HTERT RPE-1 (cell line): ENCODE measurements around the gene GSG1.

ENCODE experiments used
- in situ Hi-C: fragments of 300-500 bp; cut with MboI; formaldehyde crosslinking; loops from 4 replicates; pipeline ENCODE4 v1.14.3; 2020; ENCODE audit warnings: low sequenced_read_pairs

Gene GSG1

GRCh38 chr12:13103391-13104033 is at the start of gene GSG1:
TSS of gene GSG1 (minus strand) at chr12:13103667. CDS start at chr12:13103512, 155 bp downstream.
- in situ Hi-C loops, result no loop called here

DNA sequence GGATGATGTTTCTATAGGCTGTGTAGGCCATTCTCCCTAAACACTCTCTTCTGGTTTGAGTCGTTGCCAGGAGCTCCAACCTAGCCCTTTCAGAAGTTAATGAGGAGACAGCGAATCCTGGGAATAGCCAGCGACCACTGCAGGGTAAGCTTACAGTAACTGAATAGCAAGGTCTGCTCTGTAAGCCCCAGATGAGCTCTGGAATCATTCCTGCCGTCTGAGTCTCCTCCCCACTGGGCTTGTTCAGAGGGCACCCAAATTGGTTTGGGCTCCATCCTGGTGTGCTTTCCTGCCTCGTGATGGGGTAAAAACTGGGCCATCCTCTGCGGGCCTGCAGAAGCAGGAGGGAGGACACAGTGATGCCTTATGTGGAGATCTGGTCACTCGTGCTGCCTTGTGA is 49.7 kb upstream of the GSG1 start:
- in situ Hi-C loops, result no loop called here

- in situ Hi-C loops, result no loop called here
Measured at GRCh38 chr12:13152756-13153155, 49.3 kb upstream of the GSG1 start.

DNA sequence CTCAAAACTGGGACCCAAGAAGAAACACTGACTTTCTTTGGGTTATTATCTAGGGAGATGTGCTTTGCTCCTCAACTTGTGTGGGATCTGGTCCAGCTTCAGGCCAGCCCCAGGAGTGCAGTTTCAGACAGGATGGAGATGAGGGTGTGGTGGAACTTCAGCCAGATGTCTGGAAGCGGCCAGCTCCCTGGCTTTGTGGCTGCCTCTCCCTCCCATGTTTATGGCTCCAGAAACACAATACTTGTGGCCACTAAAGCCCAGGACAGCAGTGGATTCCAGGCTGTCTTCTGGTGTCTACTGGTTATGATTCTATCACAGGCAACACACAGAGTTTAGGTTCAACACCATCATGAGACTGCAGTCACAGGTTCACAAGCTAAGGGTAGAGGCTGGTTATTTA is 48.8 kb upstream of the GSG1 start:
- in situ Hi-C loops, result no loop called here

- in situ Hi-C loops, result no loop called here
Measured at GRCh38 chr12:13149411-13149810, 45.9 kb upstream of the GSG1 start.

DNA sequence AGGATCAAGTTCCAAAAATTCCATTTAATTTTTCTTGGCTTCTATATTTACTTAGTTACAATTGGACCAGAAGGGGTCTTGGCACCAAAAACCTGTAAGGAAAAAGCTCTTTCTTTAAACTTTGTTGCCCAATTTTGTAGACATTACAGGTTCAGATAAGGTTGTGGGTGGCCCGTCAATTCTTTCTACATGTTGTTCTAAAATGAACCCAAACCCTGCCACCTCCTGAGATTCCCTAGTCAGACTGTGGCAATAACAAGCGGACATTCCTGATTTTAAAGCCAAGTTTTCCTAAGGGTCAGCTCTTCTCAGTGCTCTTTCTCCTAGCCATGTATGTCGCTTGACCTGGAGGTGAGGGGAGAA is 45.0 kb upstream of the GSG1 start:
- in situ Hi-C loops, result no loop called here

DNA sequence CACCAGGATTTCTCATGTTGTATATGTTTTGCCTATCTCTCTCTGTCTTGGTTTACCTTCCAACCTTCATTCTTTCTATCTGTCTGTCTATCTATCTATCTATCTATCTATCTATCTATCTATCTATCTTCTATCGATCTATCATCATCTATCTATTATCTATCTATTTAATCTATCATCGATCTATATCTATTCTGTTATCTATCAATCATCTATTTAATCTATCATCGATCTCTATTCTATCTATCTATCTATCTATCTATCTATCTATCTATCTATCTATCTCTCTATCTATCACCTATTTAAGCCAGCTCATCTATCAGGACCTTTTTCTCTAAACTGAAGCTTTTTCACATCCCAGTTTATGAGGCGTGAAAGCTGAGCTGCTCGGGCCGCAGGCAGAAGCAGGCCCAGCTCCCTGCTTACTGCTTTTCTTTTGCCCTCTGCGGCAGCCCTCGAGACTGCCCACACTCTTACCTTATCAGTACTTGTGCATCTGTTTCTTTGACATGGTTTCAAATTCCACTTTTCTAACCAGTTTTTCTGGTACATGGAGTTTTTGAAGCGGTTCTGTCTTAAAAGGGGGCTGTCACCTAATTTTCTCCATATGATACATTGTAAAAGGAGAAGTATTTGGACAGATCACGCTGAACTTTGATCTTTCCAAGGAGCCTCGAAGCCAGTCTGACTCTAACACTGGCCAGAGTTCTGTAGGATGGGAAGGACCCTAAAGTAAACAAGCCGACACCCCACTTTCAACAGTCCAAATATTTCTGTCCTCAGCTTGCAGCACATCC is 44.4 kb upstream of the GSG1 start:
- in situ Hi-C loops, result no loop called here

GRCh38 chr12:13146336-13146938 is 43.0 kb upstream of the GSG1 start:
- in situ Hi-C loops, result no loop called here

GRCh38 chr12:13144266-13144828 is 40.9 kb upstream of the GSG1 start:
- in situ Hi-C loops, result no loop called here

DNA sequence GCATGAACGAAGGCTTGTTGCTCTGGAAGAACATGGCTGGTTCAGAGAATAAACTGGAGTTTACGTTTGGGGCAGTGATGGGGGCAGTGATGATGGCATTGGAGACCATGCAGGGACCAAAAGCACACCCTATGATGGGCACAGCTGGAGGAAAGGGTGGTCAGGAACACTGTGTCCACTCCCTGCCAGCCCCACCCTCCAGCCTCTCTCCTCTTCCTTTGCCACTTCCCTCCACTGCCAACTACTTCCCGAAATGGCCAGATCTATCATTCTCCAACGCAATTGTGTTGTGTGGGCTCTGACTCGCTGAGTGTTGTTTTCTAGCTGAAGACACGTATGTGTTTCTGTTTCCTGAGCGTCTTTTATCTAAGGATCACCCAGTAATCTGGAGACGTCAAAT is 39.3 kb upstream of the GSG1 start:
- in situ Hi-C loops, result no loop called here

DNA sequence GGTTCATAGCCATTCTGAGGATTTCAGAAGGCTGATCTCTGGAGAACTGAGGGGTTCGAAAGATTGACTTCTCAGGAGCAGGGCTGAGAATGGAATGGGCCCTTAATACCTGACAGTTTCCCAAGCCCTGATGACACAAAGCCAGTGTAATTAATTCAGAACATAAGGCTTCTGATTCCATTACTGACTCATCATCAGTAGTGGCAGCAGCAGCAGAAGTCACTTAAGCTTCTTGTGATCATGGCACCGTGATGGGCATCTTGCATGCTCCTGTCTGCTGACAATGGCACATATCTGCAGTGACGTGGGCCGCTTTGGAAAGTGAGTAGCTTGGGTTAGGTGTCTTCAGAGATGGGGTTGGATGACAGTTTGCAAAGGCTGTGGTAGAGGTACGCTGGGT is 38.2 kb upstream of the GSG1 start:
- in situ Hi-C loops, result no loop called here

DNA sequence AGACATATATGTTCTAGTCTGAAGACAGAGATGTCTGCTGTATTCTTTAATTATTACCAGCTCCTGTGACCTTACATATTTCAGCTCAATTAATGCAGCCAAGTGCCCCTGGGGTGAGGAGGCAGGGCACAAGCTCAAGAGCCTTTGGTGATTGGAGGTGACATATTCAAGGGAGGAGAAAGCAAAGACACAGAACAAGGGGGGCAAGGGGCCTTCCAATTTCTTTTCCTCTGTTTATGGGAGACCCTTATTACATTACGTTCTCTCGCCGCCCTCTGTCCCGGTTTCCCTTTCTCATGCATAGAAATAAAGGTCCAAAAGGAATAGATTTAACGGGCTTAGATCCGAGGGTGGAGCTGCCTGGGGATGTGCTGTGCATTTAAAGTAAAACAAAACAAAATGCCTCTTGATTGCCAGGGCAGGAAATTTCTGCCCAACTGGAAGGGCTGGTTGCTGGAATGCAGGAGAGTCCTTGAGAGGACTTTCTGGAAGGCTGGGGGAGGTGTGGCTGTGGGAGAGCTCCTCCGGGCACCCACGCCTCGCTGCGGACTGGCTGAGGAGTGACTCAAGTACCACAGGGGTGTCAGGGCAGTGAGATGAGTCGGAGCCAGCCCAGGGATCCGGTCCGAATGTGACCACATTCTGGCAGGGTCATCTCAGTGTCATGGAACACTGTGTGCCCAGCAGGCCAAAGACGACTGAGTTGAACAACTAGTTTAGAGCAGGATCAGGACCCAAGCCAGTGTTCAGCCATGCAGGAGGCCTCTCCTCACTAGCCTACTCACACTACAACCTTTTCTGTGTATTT is 32.1 kb upstream of the GSG1 start:
- in situ Hi-C loops, result no loop called here

DNA sequence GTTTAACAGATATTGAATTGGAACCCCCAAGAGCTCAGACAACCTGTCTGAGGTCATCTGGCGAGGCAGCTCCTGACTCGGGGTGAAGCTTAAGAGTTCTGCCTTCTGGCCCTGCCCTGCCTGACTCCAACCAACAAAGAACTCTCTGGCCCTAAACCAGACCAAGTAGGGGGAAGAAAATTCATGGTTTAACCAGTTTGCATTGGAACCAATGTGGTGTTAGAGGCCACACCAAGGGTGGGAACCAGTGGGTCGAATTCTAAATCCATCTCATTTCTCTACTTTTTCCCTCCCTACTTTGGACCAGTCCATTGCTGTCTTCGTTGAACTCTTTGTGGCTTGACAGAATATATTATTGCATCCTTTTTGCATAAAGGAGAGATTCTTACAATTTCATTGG is 30.4 kb upstream of the GSG1 start:
- in situ Hi-C loops, result no loop called here

- in situ Hi-C loops, result no loop called here
Measured at GRCh38 chr12:13130981-13131380, 27.5 kb upstream of the GSG1 start.

GRCh38 chr12:13128291-13128965 is 25.0 kb upstream of the GSG1 start:
- in situ Hi-C loops, result no loop called here

DNA sequence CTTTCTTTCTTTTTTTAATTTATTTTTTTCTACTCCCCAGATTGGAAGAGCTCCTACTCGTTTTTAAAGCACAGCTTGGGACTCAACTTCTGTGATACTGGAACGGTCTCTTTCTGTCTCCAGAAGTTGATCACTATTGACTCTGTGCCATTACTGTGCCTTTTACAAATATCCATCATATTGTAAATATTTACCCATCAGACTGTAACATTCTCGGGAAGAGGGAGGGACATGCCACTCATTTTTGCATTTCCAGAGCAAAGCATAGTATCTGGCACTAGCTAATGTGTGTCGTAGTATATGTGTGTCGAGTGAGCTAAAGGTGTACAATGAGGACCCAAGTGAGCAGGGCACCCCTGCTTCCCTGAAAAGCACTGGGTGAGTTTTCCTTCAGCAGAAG is 24.0 kb upstream of the GSG1 start:
- in situ Hi-C loops, result no loop called here

GRCh38 chr12:13126494-13126893 is 23.0 kb upstream of the GSG1 start:
- in situ Hi-C loops, result no loop called here

- in situ Hi-C loops, result no loop called here
Measured at GRCh38 chr12:13125996-13126395, 22.5 kb upstream of the GSG1 start.

DNA sequence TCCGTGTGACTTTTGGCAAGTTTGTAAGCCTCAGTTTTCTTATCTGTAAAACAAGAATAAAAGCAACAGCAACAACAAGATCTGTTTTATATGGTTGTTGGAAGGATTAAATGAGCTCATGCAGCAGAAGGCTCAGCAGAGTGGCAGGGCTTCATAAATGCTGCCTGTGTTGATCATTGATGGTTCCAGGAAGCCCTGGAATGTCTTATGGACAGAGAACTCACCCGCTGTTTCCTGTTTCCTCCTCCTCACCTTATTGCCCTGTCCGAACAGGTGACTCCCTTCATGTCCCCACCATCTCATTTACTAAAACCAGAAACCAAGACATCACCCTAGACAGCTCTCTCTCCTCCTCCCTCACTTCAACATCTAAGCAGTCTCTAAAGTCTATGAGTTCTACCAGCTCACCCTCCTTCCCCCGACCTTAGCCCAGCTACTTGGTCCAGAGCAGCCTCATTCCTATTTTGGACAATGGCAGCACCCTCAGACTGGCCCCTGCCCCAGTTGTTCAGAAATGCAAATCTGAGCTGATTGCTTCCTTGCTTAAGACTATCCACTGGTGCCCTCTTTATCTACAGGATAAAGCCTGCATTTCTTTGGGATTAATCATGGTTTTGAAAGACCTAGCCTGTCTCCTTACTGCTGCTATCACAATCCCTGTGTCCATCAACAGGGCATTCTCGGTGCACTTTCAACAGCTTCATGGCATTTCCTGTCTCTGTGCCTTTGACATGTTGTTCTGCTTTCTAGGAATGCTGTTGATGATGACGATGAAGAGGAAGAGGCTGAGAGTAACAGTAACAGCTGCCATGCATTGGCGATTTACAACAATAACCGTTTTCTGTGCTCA is 21.4 kb upstream of the GSG1 start:
- in situ Hi-C loops, result no loop called here

DNA sequence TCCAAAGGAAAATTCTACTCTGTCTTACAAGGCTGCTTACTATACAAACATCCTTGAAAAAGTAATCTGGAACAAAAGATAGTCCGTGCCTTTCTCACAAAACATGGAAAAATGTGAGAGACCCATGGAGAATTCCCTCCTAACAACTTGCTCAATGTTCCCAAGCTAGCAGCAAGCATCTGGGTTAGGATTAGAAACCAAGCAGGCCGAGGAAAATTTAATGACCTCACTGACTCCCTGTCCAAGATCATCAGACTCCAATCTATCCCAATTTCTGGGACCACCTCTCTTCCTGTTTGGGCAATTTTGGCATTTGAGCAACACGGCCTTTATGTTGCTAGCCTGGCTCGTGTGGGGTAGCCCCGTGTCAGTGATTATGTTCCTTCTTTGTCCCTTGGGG is 18.1 kb upstream of the GSG1 start:
- in situ Hi-C loops, result no loop called here
